ENCODE data around the gene STX8.
"Not testable (repeated sequence)": the region's sequence is repeated elsewhere in the genome, so short reads cannot be mapped to it uniquely, and the experiment has no call there.

The STX8 gene

GRCh38 chr17:9389111-9389527, 186.5 kb downstream of the STX8 start:
- DNase-seq (ENCODE audit: low spot score): no peak

GRCh38 chr17:9386401-9386800, 189.2 kb downstream of the STX8 start:
- no peak for DNase-seq (ENCODE audit: low spot score)

- no peak for DNase-seq (ENCODE audit: low spot score)
Measured at GRCh38 chr17:9383826-9384225, 191.8 kb downstream of the STX8 start.

GRCh38 chr17:9382626-9383025, 193.0 kb downstream of the STX8 start:
- DNase-seq (ENCODE audit: low spot score): no peak

GRCh38 chr17:9381068-9381467, 194.6 kb downstream of the STX8 start:
- DNase-seq (ENCODE audit: low spot score): no peak

GRCh38 chr17:9380361-9380760, 195.3 kb downstream of the STX8 start:
- DNase-seq (ENCODE audit: low spot score): no peak

- DNase-seq (ENCODE audit: low spot score): not testable (repeated sequence)
Measured at GRCh38 chr17:9376177-9376576, 199.4 kb downstream of the STX8 start.

GRCh38 chr17:9371019-9371418, 204.6 kb downstream of the STX8 start:
- no peak for DNase-seq (ENCODE audit: low spot score)

GRCh38 chr17:9370467-9370866, 205.2 kb downstream of the STX8 start:
- DNase-seq (ENCODE audit: low spot score): no peak

- DNase-seq (ENCODE audit: low spot score): no peak
Measured at GRCh38 chr17:9368631-9369030, 207.0 kb downstream of the STX8 start.

GRCh38 chr17:9367156-9367555, 208.5 kb downstream of the STX8 start:
- no peak for DNase-seq (ENCODE audit: low spot score)

- DNase-seq (ENCODE audit: low spot score): no peak
Measured at GRCh38 chr17:9364837-9365430, 210.7 kb downstream of the STX8 start.

- DNase-seq (ENCODE audit: low spot score): no peak
Measured at GRCh38 chr17:9363440-9364350, 211.9 kb downstream of the STX8 start.

GRCh38 chr17:9361188-9361955, 214.2 kb downstream of the STX8 start:
- DNase-seq (ENCODE audit: low spot score): peak; percentile 36

GRCh38 chr17:9360677-9361081, 214.9 kb downstream of the STX8 start:
- DNase-seq (ENCODE audit: low spot score): no peak

- no peak for DNase-seq (ENCODE audit: low spot score)
Measured at GRCh38 chr17:9356488-9356911, 219.1 kb downstream of the STX8 start.

GRCh38 chr17:9355846-9356245, 219.8 kb downstream of the STX8 start:
- no peak for DNase-seq (ENCODE audit: low spot score)

GRCh38 chr17:9355231-9355630, 220.4 kb downstream of the STX8 start:
- not testable (repeated sequence) for DNase-seq (ENCODE audit: low spot score)

GRCh38 chr17:9350080-9350479, 225.5 kb downstream of the STX8 start:
- no peak for DNase-seq (ENCODE audit: low spot score)

GRCh38 chr17:9346296-9346926, 229.2 kb downstream of the STX8 start:
- no peak for DNase-seq (ENCODE audit: low spot score)

GRCh38 chr17:9343516-9343915, 232.1 kb downstream of the STX8 start:
- DNase-seq (ENCODE audit: low spot score): no peak

GRCh38 chr17:9342225-9342624, 233.4 kb downstream of the STX8 start:
- DNase-seq (ENCODE audit: low spot score): no peak
